HepG2 (cell line): Measurements from ENCODE around the gene ZFAND3. TPM values are rescaled to one million over a fixed set of nuclear protein-coding genes. Genes with fewer than 3 reads are reported as not detected.

Experiments used
- ATAC-seq: fragments of 200-7000 bp; cut with Tn5 transposase; 3 replicates; pipeline ENCODE4 v1.9.1; 2020; ENCODE audit warnings: mild to moderate bottlenecking, moderate library complexity
- BruUV-seq: library from RNA; stranded (reverse); fragments of 400-500 nt; replicated peaks from 2 replicates; lab custom pipeline; 2021; lab: Mats Ljungman, UMichigan
- CTCF ChIA-PET: fragments of 300-600 bp; formaldehyde crosslinking; extraction: SDS; loops from one replicate; lab custom pipeline; 2021; ENCODE audit warnings: low total read pairs, inconsistent platforms, low intra/inter-chr PET ratio; lab: Yijun Ruan, JAX
- POLR2A ChIA-PET: fragments of 350-600 bp; sonication (Branson Sonifier 250); formaldehyde crosslinking; loops from one replicate; lab custom pipeline; 2020; ENCODE audit warnings: antibody characterized with exemption, inconsistent platforms; lab: Yijun Ruan, JAX
- DNase-seq: peaks from one replicate; pipeline ENCODE4 v3.0.0-alpha.2; 2015; ENCODE audit warnings: low spot score
- FAIRE-seq: peaks from 3 replicates; lab custom pipeline; 2011; peaks lifted over from hg19 to GRCh38; lab: Jason Lieb, UNC
- H2AFZ ChIP-seq: one replicate; pipeline ENCODE4 v1.6.1; 2011; ENCODE audit warnings: low read length, inconsistent platforms
- H3K27ac ChIP-seq: fragments of 300-600 bp; 3 replicates; pipeline ENCODE4 v1.8.0; 2011; ENCODE audit warnings: mixed run types, mild to moderate bottlenecking, mixed read lengths, low read length, inconsistent platforms; ENCODE audit not compliant: insufficient read depth; ENCODE audit errors: extremely low read length
- H3K27me3 ChIP-seq, 2 experiments: fragments of 200-600 bp in 1 of 2; 2 replicates in 1 of 2; 3 replicates in 1 of 2; pipeline versions ENCODE4 v1.6.0 to v1.8.0; 2011; ENCODE audit warnings: low read length in 2 of 2, mild to moderate bottlenecking in 2 of 2, moderate library complexity in 2 of 2, inconsistent platforms in 1 of 2; ENCODE audit not compliant: insufficient read depth in 2 of 2, control insufficient read depth in 1 of 2
- H3K36me3 ChIP-seq, 2 experiments: fragments of 200-600 bp in 1 of 2; replicated peaks in 1 of 2; 2 replicates in 1 of 2; 3 replicates in 1 of 2; pipeline versions ENCODE4 v1.5.1 to v1.8.0; 2011; ENCODE audit warnings: low read length in 2 of 2, inconsistent platforms in 1 of 2; ENCODE audit not compliant: insufficient read depth in 2 of 2, control insufficient read depth in 1 of 2
- H3K4me1 ChIP-seq: 2 replicates; pipeline ENCODE4 v1.5.1; 2012; ENCODE audit warnings: low read length, inconsistent platforms; ENCODE audit not compliant: insufficient read depth
- H3K4me2 ChIP-seq: 2 replicates; pipeline ENCODE4 v1.6.0; 2011; ENCODE audit warnings: low read depth, low read length, inconsistent platforms
- H3K4me3 ChIP-seq, 3 experiments: fragments of 200-600 bp in 1 of 3; sonication (generic), shearing (Covaris generic) in 1 of 3; replicated peaks in 1 of 3; 2 replicates each; pipeline ENCODE4 v1.5.1; 2011 to 2016; ENCODE audit warnings: low read length in 3 of 3, inconsistent platforms in 2 of 3, low read depth in 2 of 3, mild to moderate bottlenecking in 2 of 3, control low read depth in 1 of 3, mixed read lengths in 1 of 3; ENCODE audit not compliant: insufficient read depth in 1 of 3
- H3K79me2 ChIP-seq: one replicate; pipeline ENCODE4 v1.6.1; 2011; ENCODE audit warnings: low read length, inconsistent platforms; ENCODE audit not compliant: insufficient read depth
- H3K9ac ChIP-seq: 2 replicates; pipeline ENCODE4 v1.6.0; 2011; ENCODE audit warnings: mild to moderate bottlenecking, low read depth, low read length, inconsistent platforms; ENCODE audit not compliant: insufficient read depth
- H3K9me3 ChIP-seq: 2 replicates; pipeline ENCODE4 v1.5.1; 2012; ENCODE audit warnings: mild to moderate bottlenecking, low read length
- H4K20me1 ChIP-seq: 2 replicates; pipeline ENCODE4 v1.6.0; 2011; ENCODE audit warnings: inconsistent platforms, mild to moderate bottlenecking, low read length, moderate library complexity; ENCODE audit not compliant: insufficient read depth
- DR1 ChIP-seq: sonication (generic); formaldehyde crosslinking; IDR thresholded peaks from 2 replicates; pipeline ENCODE4 v1.8.0; 2021; ENCODE audit warnings: mild to moderate bottlenecking, missing genetic modification reagents, inconsistent platforms
- EP300 ChIP-seq, 3 experiments: sonication (generic) in 1 of 3; formaldehyde crosslinking in 1 of 3; IDR thresholded peaks; 2 replicates each; pipeline versions ENCODE4 v1.5.1 to v1.6.1; 2011 to 2020; ENCODE audit warnings: low read depth in 2 of 3, low read length in 2 of 3, borderline replicate concordance in 1 of 3, improper control_type of control experiment in 1 of 3, mild to moderate bottlenecking in 1 of 3, missing genetic modification reagents in 1 of 3, moderate library complexity in 1 of 3
- HIC2 ChIP-seq: sonication (generic); formaldehyde crosslinking; IDR thresholded peaks from 2 replicates; pipeline ENCODE4 v1.9.0; 2022; ENCODE audit warnings: low read depth, missing genetic modification reagents
- HNF1A ChIP-seq, 2 experiments: sonication (generic) in 1 of 2; formaldehyde crosslinking in 1 of 2; IDR thresholded peaks; 2 replicates each; pipeline versions ENCODE4 v1.4.0 to v1.6.1; 2016 to 2020; ENCODE audit warnings: borderline replicate concordance in 1 of 2, low read depth in 1 of 2, mild to moderate bottlenecking in 1 of 2, missing genetic modification reagents in 1 of 2
- ONECUT2 ChIP-seq: sonication (generic); formaldehyde crosslinking; IDR thresholded peaks from 2 replicates; pipeline ENCODE4 v1.4.0; 2020; ENCODE audit warnings: missing genetic modification reagents
- SALL2 ChIP-seq: sonication (generic); formaldehyde crosslinking; IDR thresholded peaks from 2 replicates; pipeline ENCODE4 v1.8.1; 2023; ENCODE audit warnings: mild to moderate bottlenecking, missing genetic modification reagents, inconsistent platforms
- ZHX1 ChIP-seq: sonication (generic); formaldehyde crosslinking; IDR thresholded peaks from 2 replicates; pipeline ENCODE4 v1.8.1; 2022; ENCODE audit warnings: low read depth, mild to moderate bottlenecking, missing genetic modification reagents
- ZNF160 ChIP-seq: sonication (generic); formaldehyde crosslinking; IDR thresholded peaks from 2 replicates; pipeline ENCODE4 v1.8.0; 2022; ENCODE audit warnings: mild to moderate bottlenecking, inconsistent platforms, missing genetic modification reagents
- ZNF30 ChIP-seq: sonication (generic); formaldehyde crosslinking; IDR thresholded peaks from 2 replicates; pipeline ENCODE4 v1.5.0; 2020; ENCODE audit warnings: mild to moderate bottlenecking, missing genetic modification reagents
- ZNF768 ChIP-seq: sonication (generic); formaldehyde crosslinking; IDR thresholded peaks from 2 replicates; pipeline ENCODE4 v1.4.0; 2020; ENCODE audit warnings: missing genetic modification reagents
- WGBS: methylation state at CpG from one replicate; pipeline ENCODE4 v1.1.6; 2017; ENCODE audit warnings: low lambda C conversion rate; 5-methylcytosine and 5-hydroxymethylcytosine counted together
- in situ Hi-C: cut with HindIII; loops from 2 replicates; pipeline ENCODE4 v1.10.0; 2017; ENCODE audit warnings: low pct_unique_long_range_greater_than_20kb; ENCODE audit not compliant: extremely low pct_ligation_motif_present
- intact Hi-C: fragments of 100-400 bp; cut with micrococcal nuclease; formaldehyde crosslinking; loops from one replicate; pipeline ENCODE4 v1.10.0; 2022; ENCODE audit not compliant: unreplicated experiment
- polyA plus RNA-seq, 8 experiments: library from polyadenylated mRNA; depleted of rRNA in 3 of 8; stranded (reverse) in 7 of 8; unstranded in 1 of 8; fragments of >200 nt; fragmentation: Illumina TruSeq in 4 of 8; extraction: Trizol in 4 of 8; gene quantifications; 2 replicates each; pipeline versions ENCODE4 v1.2.1 to v1.2.3, GENCODE V29; 2011 to 2016; ENCODE audit warnings: low read depth in 4 of 8, missing spikeins in 1 of 8, mixed read lengths in 1 of 8; ENCODE audit not compliant: insufficient read depth in 1 of 8
- total RNA-seq, 5 experiments: library from RNA; depleted of rRNA; stranded (reverse); fragments of >200 nt; fragmentation: Illumina TruSeq; extraction: Trizol; gene quantifications; 2 replicates each; pipeline ENCODE4 v1.2.3, GENCODE V29; 2016; ENCODE audit warnings: low read depth in 1 of 5
- TF ChIP-seq, protein P1 (sequence below): sonication (generic); formaldehyde crosslinking; conservative IDR thresholded peaks from 2 replicates; pipeline ENCODE4 v1.4.0; 2020; ENCODE audit warnings: missing genetic modification reagents

ZFAND3 gene
- total and polyA plus RNA-seq, 2 of the 13 experiments (the other 11 are each of a cell fraction or from before 2014, with no cell fraction given) = 16.4 to 17.1 TPM

- ATAC-seq (no peak), FAIRE-seq (no peak), DNase-seq (no peak)
- POLR2A ChIA-PET = no interaction called here
- in situ Hi-C loops (no loop called here), intact Hi-C loops (no loop called here)
- Histone ChIP-seq H3K27me3 (no peaks in the 10 kb centered on the region), H3K27ac (no peak overlapping the region), H3K4me2 (no peak overlapping the region), H3K36me3 (peaks cover 10 to 34% of the 10 kb centered on the region in 2 experiments), H3K79me2 (no peaks in the 10 kb centered on the region), H3K9ac (no peak overlapping the region), H3K4me1 (peaks cover 12% of the 10 kb centered on the region), H2AFZ (no peak overlapping the region), H3K4me3 (no peak overlapping the region), H3K9me3 (no peaks in the 10 kb centered on the region), H4K20me1 (no peaks in the 10 kb centered on the region)
- WGBS = 96% methylated on average over 2 of the region's 2 CpGs
- BruUV-seq = no TSS peak
- TF ChIP-seq, protein P1, sequence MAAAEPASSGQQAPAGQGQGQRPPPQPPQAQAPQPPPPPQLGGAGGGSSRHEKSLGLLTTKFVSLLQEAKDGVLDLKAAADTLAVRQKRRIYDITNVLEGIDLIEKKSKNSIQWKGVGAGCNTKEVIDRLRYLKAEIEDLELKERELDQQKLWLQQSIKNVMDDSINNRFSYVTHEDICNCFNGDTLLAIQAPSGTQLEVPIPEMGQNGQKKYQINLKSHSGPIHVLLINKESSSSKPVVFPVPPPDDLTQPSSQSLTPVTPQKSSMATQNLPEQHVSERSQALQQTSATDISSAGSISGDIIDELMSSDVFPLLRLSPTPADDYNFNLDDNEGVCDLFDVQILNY (CRISPR knock-in tag) = no peak
- TF ChIP-seq ONECUT2 (CRISPR knock-in tag) (no peak), HNF1A (IDR thresholded peaks at IDR 0.05; ENCODE audit: low read depth) (no peak), HNF1A (CRISPR knock-in tag; IDR thresholded peaks at IDR 0.05; ENCODE audit: borderline replicate concordance) (no peak), ZNF768 (CRISPR knock-in tag) (no peak), SALL2 (CRISPR knock-in tag) (no peak), DR1 (CRISPR knock-in tag) (no peak), HIC2 (CRISPR knock-in tag) (no peak), ZNF30 (CRISPR knock-in tag) (no peak), ZNF160 (CRISPR knock-in tag) (no peak), EP300 (IDR thresholded peaks at IDR 0.05; ENCODE audit: low read depth in 2 of 2, low read length in 2 of 2) (no peak), EP300 (CRISPR knock-in tag; IDR thresholded peaks at IDR 0.05; ENCODE audit: borderline replicate concordance) (no peak), ZHX1 (CRISPR knock-in tag) (no peak)
- TF ChIP-seq, all 625 proteins: peak for 0
- CTCF ChIA-PET = no interaction called here
These were observed 246.3 kb downstream of the ZFAND3 start for GRCh38 chr6:38065734-38066305.
